GM18868 (cell line): Measurements from ENCODE around the gene EXTL1.

Experiments used
- ATAC-seq: cut with Tn5 transposase; IDR thresholded peaks from one replicate; pipeline ENCODE4 v1.9.1; 2021; ENCODE audit warnings: mild to moderate bottlenecking, moderate library complexity; ENCODE audit not compliant: unreplicated experiment

Gene EXTL1

DNA sequence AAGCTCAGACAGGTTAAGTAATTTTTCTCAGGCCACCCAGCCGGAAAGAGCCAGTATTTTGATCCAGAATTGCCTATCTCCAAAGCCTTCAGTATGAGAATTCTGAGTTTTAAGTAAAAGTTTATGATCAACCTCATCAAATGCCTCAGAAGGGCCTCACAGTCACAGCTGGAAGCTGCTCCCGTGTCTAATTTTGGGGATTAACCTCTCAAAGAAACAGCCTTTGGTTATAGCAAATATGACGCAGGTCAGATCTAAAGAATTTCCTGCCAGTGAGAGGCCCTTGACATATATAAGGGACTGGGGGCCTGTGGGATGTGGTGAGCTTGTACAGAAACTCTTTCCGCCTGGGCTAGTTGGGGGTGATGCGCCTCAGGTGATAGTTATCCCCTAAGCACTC lies 2.3 kb downstream of the EXTL1 start:
- ATAC-seq = no peak

GRCh38 chr1:26025060-26025459 lies 3.5 kb downstream of the EXTL1 start:
- no peak for ATAC-seq

DNA sequence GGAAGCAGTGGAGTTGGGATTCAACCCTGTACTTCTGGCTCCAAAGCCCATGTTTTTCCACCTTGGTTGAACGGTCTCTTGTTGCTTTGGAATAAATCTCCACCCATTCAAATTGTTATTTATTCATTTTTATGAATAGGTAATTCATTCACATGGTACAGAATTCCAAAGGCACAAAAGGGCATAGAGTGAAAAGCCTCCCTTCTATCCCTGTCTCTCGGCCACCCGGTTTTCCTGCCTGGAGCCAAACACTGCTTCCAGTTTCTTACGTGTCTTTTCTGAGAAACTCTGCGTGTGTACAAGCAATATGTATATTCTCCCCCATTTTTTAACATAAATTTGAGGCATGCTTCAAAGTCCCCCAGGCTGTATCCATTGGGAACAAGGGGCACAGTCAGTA lies 3.9 kb downstream of the EXTL1 start:
- ATAC-seq = no peak

GRCh38 chr1:26027716-26028489 lies 6.3 kb downstream of the EXTL1 start:
- no peak for ATAC-seq

DNA sequence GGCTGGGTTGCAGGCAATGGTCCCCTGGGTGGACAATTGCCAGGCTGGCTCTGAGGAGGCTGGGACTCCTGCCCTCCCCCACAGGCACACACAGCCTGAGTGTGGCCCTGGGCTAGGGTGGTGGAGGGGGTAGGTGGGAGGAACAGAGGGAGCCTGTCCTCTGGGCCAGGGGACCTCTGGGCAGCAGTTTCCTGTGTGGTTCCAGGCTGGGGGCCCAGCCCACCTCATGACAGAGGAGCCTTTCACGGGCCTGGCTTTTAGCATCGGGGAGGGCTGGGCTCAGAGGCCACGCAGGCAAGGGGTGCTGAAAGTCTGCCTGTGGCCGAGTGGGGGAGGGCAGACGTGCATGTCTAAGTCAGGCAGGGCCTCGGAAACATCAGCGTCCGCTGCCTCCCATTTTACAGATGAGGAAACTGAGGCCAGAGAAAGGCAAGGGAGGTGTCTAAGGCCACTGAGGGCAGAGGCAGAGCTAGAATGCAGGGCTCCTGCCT lies 7.0 kb downstream of the EXTL1 start:
- ATAC-seq = no peak

GRCh38 chr1:26029054-26029863 lies 7.7 kb downstream of the EXTL1 start:
- ATAC-seq = no peak

GRCh38 chr1:26029864-26030481 lies 8.4 kb downstream of the EXTL1 start:
- no peak for ATAC-seq

DNA sequence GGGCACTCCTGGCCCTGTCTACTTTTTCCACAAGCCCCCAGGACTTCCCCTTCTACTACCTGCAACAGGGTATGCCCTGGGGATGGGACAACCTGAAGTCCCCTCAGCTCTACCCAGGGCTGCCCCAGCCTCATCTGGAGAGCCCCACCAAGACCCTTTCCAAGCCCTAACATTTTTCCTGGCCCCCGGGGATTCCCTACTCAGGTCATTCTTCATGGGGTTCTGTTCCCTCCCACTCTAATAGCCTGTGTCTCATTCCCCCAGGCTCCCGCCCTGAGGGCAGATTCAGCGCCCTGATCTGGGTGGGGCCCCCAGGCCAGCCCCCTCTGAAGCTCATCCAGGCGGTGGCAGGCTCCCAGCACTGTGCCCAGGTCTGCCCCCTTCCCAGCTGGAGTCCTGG lies 9.6 kb downstream of the EXTL1 start:
- ATAC-seq = no peak

DNA sequence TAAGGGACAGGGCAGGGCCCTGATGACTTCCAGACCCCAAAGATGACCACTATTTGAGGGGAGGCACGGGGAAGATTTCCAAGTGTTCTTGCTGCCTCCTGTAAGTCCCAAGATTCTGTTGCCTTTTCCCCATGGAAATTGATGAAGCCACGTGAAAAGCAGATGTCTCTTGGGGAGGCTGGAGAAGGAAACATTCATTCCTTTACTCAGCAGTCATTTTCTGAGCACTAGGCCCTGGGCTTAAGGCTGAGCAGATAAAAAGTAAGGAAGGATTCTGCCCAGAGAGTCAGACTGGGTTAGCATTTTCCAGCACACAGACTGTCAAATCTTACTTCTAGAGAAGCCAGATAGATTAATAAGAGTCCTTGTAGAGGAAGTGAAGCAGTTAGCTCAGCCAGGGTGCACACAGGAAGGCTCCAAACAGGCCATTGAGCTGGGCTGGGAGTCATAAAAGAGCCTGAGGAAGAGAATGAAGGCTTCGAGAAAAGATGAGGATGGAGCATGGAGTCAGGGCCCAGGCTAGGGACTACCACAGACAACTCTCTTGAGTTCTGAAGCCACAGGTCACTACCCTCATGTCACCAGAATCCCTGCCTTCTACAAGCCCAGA lies 10.1 kb downstream of the EXTL1 start:
- ATAC-seq = no peak

- no peak for ATAC-seq
Measured at GRCh38 chr1:26032656-26033357, 11.2 kb downstream of the EXTL1 start.

- ATAC-seq = no peak
Measured at GRCh38 chr1:26034504-26035202, 13.1 kb downstream of the EXTL1 start.

GRCh38 chr1:26035203-26035958 lies 13.8 kb downstream of the EXTL1 start:
- ATAC-seq = peak; percentile 86

- peak; percentile 66 for ATAC-seq
Measured at GRCh38 chr1:26035959-26036755, 14.6 kb downstream of the EXTL1 start.

DNA sequence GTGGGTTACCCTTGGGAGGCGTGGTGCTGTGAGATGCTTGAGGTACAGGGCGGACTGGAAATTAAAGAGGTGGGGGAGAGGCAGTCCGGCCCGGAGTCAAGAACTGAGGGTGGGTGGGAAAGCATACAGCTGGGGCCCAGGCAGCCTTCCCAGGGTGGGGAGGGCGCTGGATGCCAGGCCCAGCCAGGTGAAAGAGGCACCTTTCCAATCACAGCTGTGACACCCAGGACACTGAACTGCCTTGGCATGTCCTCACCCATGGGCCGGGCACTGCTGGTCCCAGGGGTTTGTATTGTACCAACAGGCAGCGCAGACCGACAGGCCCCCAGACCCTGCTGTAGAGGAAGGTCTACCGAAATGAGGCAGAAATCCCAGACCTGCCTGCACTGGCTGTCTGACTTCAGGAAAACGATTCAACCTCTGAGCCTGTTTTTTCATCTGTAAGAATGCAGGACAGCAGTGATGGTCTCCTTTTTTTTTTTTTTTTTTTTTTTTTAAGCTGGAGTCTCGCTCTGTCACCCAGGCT lies 15.2 kb downstream of the EXTL1 start:
- ATAC-seq = no peak

DNA sequence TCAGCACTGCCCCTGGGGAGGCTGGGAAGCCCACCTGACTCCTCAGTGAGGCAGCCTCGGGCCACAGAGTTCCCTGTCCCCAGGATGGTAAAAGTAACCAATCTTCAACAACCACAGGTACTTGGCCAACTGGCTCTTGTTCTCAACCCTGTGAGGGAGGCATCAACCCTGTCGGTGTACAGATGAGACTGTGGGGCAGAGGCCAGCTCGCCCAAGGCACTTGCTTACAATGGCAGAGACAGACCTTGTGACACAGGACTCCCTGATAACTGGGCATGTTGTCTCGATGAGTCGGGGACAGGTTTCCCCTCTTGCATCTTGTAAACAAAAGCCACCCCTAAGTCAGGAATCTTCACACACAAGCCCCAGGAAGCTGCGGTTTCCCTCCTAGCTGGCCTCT lies 16.3 kb downstream of the EXTL1 start:
- ATAC-seq = no peak

DNA sequence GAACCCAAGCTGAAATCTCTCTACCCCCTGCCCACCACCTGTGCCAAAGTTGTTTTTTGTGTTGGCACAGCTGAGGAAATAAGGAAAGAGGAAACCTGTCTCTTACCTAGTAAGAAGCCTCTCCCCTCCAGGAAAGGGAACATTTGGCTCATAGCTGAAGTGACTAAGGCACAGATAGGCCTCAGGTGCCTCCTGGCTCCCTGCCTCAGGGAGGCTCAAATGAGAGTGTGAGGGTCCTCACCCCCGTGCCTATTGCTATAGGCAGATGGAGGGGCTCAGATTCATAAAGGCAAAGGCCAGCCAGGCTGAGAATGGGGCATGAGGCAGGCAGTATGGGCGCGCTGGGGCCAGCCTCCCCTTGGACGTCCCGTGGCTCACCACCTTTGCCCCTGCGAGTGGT lies 16.9 kb downstream of the EXTL1 start:
- no peak for ATAC-seq

DNA sequence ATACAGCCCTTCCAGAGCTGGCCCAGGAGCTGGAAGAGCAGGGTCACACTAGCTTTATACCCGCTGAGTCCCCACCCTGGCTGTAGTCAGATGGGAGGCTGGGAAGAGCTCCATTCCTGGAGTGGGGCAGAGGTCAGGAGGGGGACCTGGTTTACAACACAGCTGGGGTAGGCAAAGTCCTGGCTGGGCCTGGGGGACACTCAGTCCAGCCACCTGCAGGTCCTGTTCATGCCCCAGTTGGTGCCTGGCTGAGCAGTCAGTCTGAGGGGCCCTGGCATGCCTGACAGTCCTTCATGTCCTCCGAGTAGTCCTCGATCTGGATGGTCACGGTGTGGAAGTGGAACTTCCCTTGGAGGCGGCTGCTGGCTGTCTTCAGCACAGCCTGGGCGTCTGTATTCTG lies 17.3 kb downstream of the EXTL1 start:
- no peak for ATAC-seq

DNA sequence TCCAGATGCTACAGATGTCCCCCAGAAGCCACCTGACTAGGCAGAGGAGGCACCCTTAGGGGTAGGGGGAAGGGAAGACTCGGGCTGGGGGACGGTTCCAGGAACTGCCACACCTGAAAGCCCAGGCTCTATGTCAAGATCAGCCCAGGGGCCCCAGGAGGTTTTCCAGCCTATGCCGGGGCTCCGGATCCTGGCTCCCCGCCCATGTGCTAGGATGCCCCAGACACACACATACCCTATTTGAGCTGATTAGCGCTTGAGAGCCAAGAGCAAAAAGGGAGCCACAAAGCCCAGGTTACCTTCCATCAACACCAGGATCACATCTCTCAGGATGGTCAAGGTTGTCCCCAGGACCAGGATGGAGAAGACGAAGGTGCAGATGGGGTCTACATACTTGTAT lies 19.8 kb downstream of the EXTL1 start:
- ATAC-seq = no peak
